Endothelial cell (in vitro differentiated cells): ENCODE data around the gene TP53BP2. TPM values are rescaled to one million over a fixed set of nuclear protein-coding genes. Genes with fewer than 3 reads are reported as not detected.

ENCODE experiments used
- DNase-seq: peaks from one replicate; pipeline ENCODE4 v3.0.0; 2021; ENCODE audit warnings: low spot score
- H3K27ac Mint-ChIP-seq: one replicate; pipeline ENCODE4 v1.8.0; 2021; ENCODE audit warnings: mixed read lengths, inconsistent platforms; ENCODE audit not compliant: unreplicated experiment
- H3K27me3 Mint-ChIP-seq: one replicate; pipeline ENCODE4 v1.8.0; 2021; ENCODE audit warnings: mild to moderate bottlenecking, moderate library complexity, mixed read lengths, inconsistent platforms; ENCODE audit not compliant: unreplicated experiment
- H3K36me3 Mint-ChIP-seq: one replicate; pipeline ENCODE4 v1.8.0; 2021; ENCODE audit warnings: mild to moderate bottlenecking, low read depth, mixed read lengths, inconsistent platforms; ENCODE audit not compliant: unreplicated experiment
- H3K4me1 Mint-ChIP-seq: one replicate; pipeline ENCODE4 v1.8.0; 2021; ENCODE audit warnings: mild to moderate bottlenecking, mixed read lengths, inconsistent platforms; ENCODE audit not compliant: unreplicated experiment
- H3K4me3 Mint-ChIP-seq: one replicate; pipeline ENCODE4 v1.8.0; 2021; ENCODE audit warnings: mild to moderate bottlenecking, mixed read lengths, inconsistent platforms; ENCODE audit not compliant: unreplicated experiment
- H3K9me3 Mint-ChIP-seq: one replicate; pipeline ENCODE4 v1.8.0; 2021; ENCODE audit warnings: mixed read lengths, inconsistent platforms; ENCODE audit not compliant: unreplicated experiment
- CTCF ChIP-seq: fragments of 200-600 bp; sonication (generic); IDR thresholded peaks from one replicate; pipeline ENCODE4 v1.5.0; 2021; ENCODE audit warnings: antibody characterized with exemption; ENCODE audit not compliant: unreplicated experiment
- total RNA-seq: library from RNA; stranded (reverse); fragmentation: NEBNext Ultra II Directional; extraction: Animal tissue kit (Norgen Biotek cat#: 25700); gene quantifications from one replicate; pipeline ENCODE4 v1.2.1, GENCODE V29; 2021; ENCODE audit not compliant: unreplicated experiment

Gene TP53BP2
- total RNA-seq, 1 donor from 2014 or later: 42.0 TPM

GRCh38 chr1:223831755-223832636, 13.8 kb downstream of the TP53BP2 start:
- Mint-ChIP-seq H3K27ac (no peak overlapping the region), H3K27me3 (no peaks in the 10 kb centered on the region), H3K9me3 (no peaks in the 10 kb centered on the region), H3K36me3 (no peaks in the 10 kb centered on the region), H3K4me1 (peaks cover 5% of the 10 kb centered on the region), H3K4me3 (no peak overlapping the region)
- TF ChIP-seq CTCF: no peak
- DNase-seq: no peak

- H3K27me3 Mint-ChIP-seq: no peaks in the 10 kb centered on the region
- TF ChIP-seq CTCF: no peak
- H3K4me3 Mint-ChIP-seq: no peak overlapping the region
- no peak for DNase-seq
- peaks cover 27% of the 10 kb centered on the region for H3K4me1 Mint-ChIP-seq
- no peaks in the 10 kb centered on the region for H3K9me3 Mint-ChIP-seq
- no peak overlapping the region for H3K27ac Mint-ChIP-seq
- no peaks in the 10 kb centered on the region for H3K36me3 Mint-ChIP-seq
Measured at GRCh38 chr1:223829678-223830077, 16.1 kb downstream of the TP53BP2 start.

GRCh38 chr1:223828162-223828848, 17.4 kb downstream of the TP53BP2 start:
- Mint-ChIP-seq H3K36me3 (no peaks in the 10 kb centered on the region), H3K27ac (no peak overlapping the region), H3K4me1 (peaks cover 27% of the 10 kb centered on the region), H3K9me3 (no peaks in the 10 kb centered on the region), H3K27me3 (no peaks in the 10 kb centered on the region), H3K4me3 (no peak overlapping the region)
- DNase-seq: no peak
- no peak for TF ChIP-seq CTCF

GRCh38 chr1:223827193-223827663, 18.5 kb downstream of the TP53BP2 start:
- no peak for DNase-seq
- Mint-ChIP-seq H3K4me1 (peaks cover 27% of the 10 kb centered on the region), H3K9me3 (no peaks in the 10 kb centered on the region), H3K36me3 (no peaks in the 10 kb centered on the region), H3K4me3 (no peak overlapping the region), H3K27me3 (no peaks in the 10 kb centered on the region), H3K27ac (no peak overlapping the region)
- no peak for TF ChIP-seq CTCF
